HG03066 (cell line): ENCODE results near the gene PLCB2.

Experiments used
- ATAC-seq: cut with Tn5 transposase; IDR thresholded peaks from one replicate; pipeline ENCODE4 v1.9.1; 2021; ENCODE audit warnings: low read depth; ENCODE audit not compliant: unreplicated experiment

The PLCB2 gene

GRCh38 chr15:40239693-40240618, 67.8 kb downstream of the PLCB2 start:
- ATAC-seq: no peak

GRCh38 chr15:40239404-40239692, 68.4 kb downstream of the PLCB2 start:
- no peak for ATAC-seq

GRCh38 chr15:40238532-40239403, 69.0 kb downstream of the PLCB2 start, which contains the start of gene PAK6:
PAK6 (plus strand) TSS chr15:40239063; CDS start chr15:40264786, 25,723 bp downstream.
- no peak for ATAC-seq
